K562 (cell line): ENCODE measurements around the gene SHISA8. TPM values are rescaled to one million over a fixed set of nuclear protein-coding genes. Genes with fewer than 3 reads are reported as not detected.

Experiments
- ATF1 ChIP-seq, 2 experiments: fragments of 450-650 bp in 1 of 2; IDR thresholded peaks; 2 replicates each; pipeline ENCODE4 v1.6.1; 2016; ENCODE audit warnings: missing compliant biosample characterization in 1 of 2, missing genetic modification characterization in 1 of 2
- CAMTA2 ChIP-seq: fragments of 250-450 bp; sonication (Bioruptor Pico); conservative IDR thresholded peaks from 2 replicates; pipeline ENCODE4 v1.5.1; 2022
- CHD1 ChIP-seq: fragments of 200-600 bp; sonication (generic); IDR thresholded peaks from one replicate; pipeline ENCODE4 v1.6.1; 2012; ENCODE audit warnings: mild to moderate bottlenecking, moderate library complexity, low read length, inconsistent platforms
- CTBP1 ChIP-seq: fragments of 450-650 bp; IDR thresholded peaks from 2 replicates; pipeline ENCODE4 v1.6.1; 2016; ENCODE audit warnings: borderline replicate concordance
- FOXM1 ChIP-seq, 2 experiments: fragments of 450-650 bp in 1 of 2; sonication (generic) in 1 of 2; formaldehyde crosslinking in 1 of 2; IDR thresholded peaks; 2 replicates each; pipeline versions ENCODE4 v1.6.1 to v1.9.0; 2017 to 2022; ENCODE audit warnings: low read depth in 2 of 2, mild to moderate bottlenecking in 2 of 2, missing genetic modification reagents in 1 of 2, moderate library complexity in 1 of 2
- GATAD2A ChIP-seq: fragments of 450-650 bp; IDR thresholded peaks from 2 replicates; pipeline ENCODE4 v1.6.1; 2017
- GTF2A2 ChIP-seq: IDR thresholded peaks from 2 replicates; pipeline ENCODE4 v1.6.1; 2016; ENCODE audit warnings: mild to moderate bottlenecking, missing genetic modification characterization, missing compliant biosample characterization
- HDAC1 ChIP-seq, 2 experiments: fragments of 450-650 bp; IDR thresholded peaks; 2 replicates each; pipeline ENCODE4 v1.6.1; 2016 to 2017; ENCODE audit warnings: inconsistent platforms in 1 of 2, mild to moderate bottlenecking in 1 of 2, moderate library complexity in 1 of 2
- HMGN3 ChIP-seq: IDR thresholded peaks from 2 replicates; pipeline ENCODE4 v1.6.1; 2011; ENCODE audit warnings: borderline replicate concordance, low read depth, mild to moderate bottlenecking, mixed read lengths, low read length; ENCODE audit not compliant: insufficient read length; ENCODE audit errors: extremely low read depth
- HNRNPH1 ChIP-seq: fragments of 200-400 bp; formaldehyde crosslinking; optimal IDR thresholded peaks from 2 replicates; pipeline ENCODE3; 2017; ENCODE audit warnings: low read depth, mild to moderate bottlenecking, low read length, moderate library complexity
- MAFK ChIP-seq: IDR thresholded peaks from 2 replicates; pipeline ENCODE4 v1.6.1; 2011; ENCODE audit warnings: low read length, improper control_type of control experiment
- MED1 ChIP-seq: sonication (generic); formaldehyde crosslinking; IDR thresholded peaks from 2 replicates; pipeline ENCODE4 v1.8.1; 2023; ENCODE audit warnings: missing genetic modification reagents, borderline replicate concordance
- MEF2D ChIP-seq: conservative IDR thresholded peaks from 2 replicates; pipeline ENCODE4 v1.6.1; 2016; ENCODE audit warnings: low read depth, missing genetic modification characterization, missing compliant biosample characterization
- NFRKB ChIP-seq: fragments of 450-650 bp; IDR thresholded peaks from 2 replicates; pipeline ENCODE4 v1.6.1; 2016; ENCODE audit warnings: low read depth
- NRF1 ChIP-seq, 2 experiments: fragments of 450-650 bp; IDR thresholded peaks in 1 of 2; conservative IDR thresholded peaks in 1 of 2; 2 replicates each; pipeline ENCODE4 v1.6.1; 2014; ENCODE audit warnings: mild to moderate bottlenecking in 2 of 2
- POLR2H ChIP-seq: IDR thresholded peaks from 2 replicates; pipeline ENCODE4 v1.6.1; 2016; ENCODE audit warnings: missing genetic modification characterization, low read depth, mild to moderate bottlenecking, control low read depth, missing compliant biosample characterization, moderate library complexity
- PRMT5 ChIP-seq: sonication (generic); formaldehyde crosslinking; IDR thresholded peaks from 2 replicates; pipeline ENCODE4 v1.5.0; 2020; ENCODE audit warnings: missing genetic modification reagents
- PTRF ChIP-seq: fragments of 450-650 bp; IDR thresholded peaks from 2 replicates; pipeline ENCODE4 v1.6.1; 2016; ENCODE audit warnings: mild to moderate bottlenecking, missing genetic modification characterization, missing compliant biosample characterization
- SIN3A ChIP-seq, 2 experiments: fragments of 150-350 bp in 1 of 2; IDR thresholded peaks; 2 replicates each; pipeline ENCODE4 v1.6.1; 2011 to 2016; ENCODE audit warnings: borderline replicate concordance in 2 of 2, low read depth in 2 of 2, low read length in 2 of 2, mild to moderate bottlenecking in 2 of 2, moderate library complexity in 2 of 2; ENCODE audit not compliant: control insufficient read depth in 1 of 2
- SMARCB1 ChIP-seq: IDR thresholded peaks from 2 replicates; pipeline ENCODE4 v1.6.1; 2011; ENCODE audit warnings: improper control_type of control experiment, low read depth; ENCODE audit not compliant: insufficient read length
- SRSF7 ChIP-seq: fragments of 200-400 bp; formaldehyde crosslinking; optimal IDR thresholded peaks from 2 replicates; pipeline ENCODE3; 2017; ENCODE audit warnings: mild to moderate bottlenecking, low read depth, low read length
- STAT5A ChIP-seq: IDR thresholded peaks from 2 replicates; pipeline ENCODE4 v1.6.1; 2012; ENCODE audit warnings: low read length, inconsistent platforms, borderline replicate concordance
- ZFX ChIP-seq: sonication (generic); formaldehyde crosslinking; IDR thresholded peaks from 2 replicates; pipeline ENCODE4 v1.8.0; 2022; ENCODE audit warnings: mild to moderate bottlenecking, missing genetic modification reagents, moderate library complexity
- ZNF134 ChIP-seq: fragments of 250-450 bp; sonication (Bioruptor Pico); conservative IDR thresholded peaks from 2 replicates; pipeline ENCODE4 v1.4.0; 2020
- ZNF175 ChIP-seq: fragments of 200-800 bp; sonication (Bioruptor generic); IDR thresholded peaks from 2 replicates; pipeline ENCODE4 v1.6.1; 2016; ENCODE audit warnings: low read depth, mild to moderate bottlenecking, missing genetic modification characterization, missing compliant biosample characterization
- ZNF184 ChIP-seq: sonication (generic); formaldehyde crosslinking; IDR thresholded peaks from 2 replicates; pipeline ENCODE4 v1.5.0; 2020; ENCODE audit warnings: missing genetic modification reagents
- ZNF311 ChIP-seq: fragments of 250-450 bp; sonication (Bioruptor Pico); IDR thresholded peaks from 2 replicates; pipeline ENCODE4 v1.4.0; 2020; ENCODE audit warnings: mild to moderate bottlenecking, moderate library complexity
- ZNF695 ChIP-seq: fragments of 450-650 bp; formaldehyde crosslinking; IDR thresholded peaks from 2 replicates; pipeline ENCODE4 v1.4.0; 2020; ENCODE audit warnings: mild to moderate bottlenecking, moderate library complexity
- polyA plus RNA-seq, 8 experiments: library from polyadenylated mRNA; depleted of rRNA in 4 of 8; stranded (reverse) in 5 of 8; unstranded in 3 of 8; fragments of >200 nt; fragmentation: Nextera tagmentation in 2 of 8; fragmentation: Illumina TruSeq in 1 of 8; extraction: Ambion mirVana in 2 of 8; extraction: Trizol in 1 of 8; gene quantifications; 2 replicates each; pipeline versions ENCODE4 v1.2.1 to v1.2.3, GENCODE V29; 2011 to 2014; ENCODE audit warnings: inconsistent platforms in 1 of 8, missing spikeins in 1 of 8
- total RNA-seq, 7 experiments: library from RNA; depleted of rRNA in 6 of 7; stranded (reverse); fragments of >200 nt in 6 of 7; fragmentation: Illumina TruSeq in 2 of 7; extraction: Trizol in 2 of 7; gene quantifications; 2 replicates each; pipeline versions ENCODE4 v1.2.1 to v1.2.3, GENCODE V29; 2011 to 2021; ENCODE audit warnings: low replicate concordance in 1 of 7
- TF ChIP-seq, protein P1 (sequence below): sonication (generic); formaldehyde crosslinking; IDR thresholded peaks from 2 replicates; pipeline ENCODE4 v1.4.0; 2020; ENCODE audit warnings: mild to moderate bottlenecking, missing genetic modification reagents

SHISA8 gene
- total and polyA plus RNA-seq, 9 of the 15 experiments (the other 6 are each of a cell fraction or from before 2014, with no cell fraction given): 0.07 to 3.3 (median 1.1) TPM; not detected in 4

DNA sequence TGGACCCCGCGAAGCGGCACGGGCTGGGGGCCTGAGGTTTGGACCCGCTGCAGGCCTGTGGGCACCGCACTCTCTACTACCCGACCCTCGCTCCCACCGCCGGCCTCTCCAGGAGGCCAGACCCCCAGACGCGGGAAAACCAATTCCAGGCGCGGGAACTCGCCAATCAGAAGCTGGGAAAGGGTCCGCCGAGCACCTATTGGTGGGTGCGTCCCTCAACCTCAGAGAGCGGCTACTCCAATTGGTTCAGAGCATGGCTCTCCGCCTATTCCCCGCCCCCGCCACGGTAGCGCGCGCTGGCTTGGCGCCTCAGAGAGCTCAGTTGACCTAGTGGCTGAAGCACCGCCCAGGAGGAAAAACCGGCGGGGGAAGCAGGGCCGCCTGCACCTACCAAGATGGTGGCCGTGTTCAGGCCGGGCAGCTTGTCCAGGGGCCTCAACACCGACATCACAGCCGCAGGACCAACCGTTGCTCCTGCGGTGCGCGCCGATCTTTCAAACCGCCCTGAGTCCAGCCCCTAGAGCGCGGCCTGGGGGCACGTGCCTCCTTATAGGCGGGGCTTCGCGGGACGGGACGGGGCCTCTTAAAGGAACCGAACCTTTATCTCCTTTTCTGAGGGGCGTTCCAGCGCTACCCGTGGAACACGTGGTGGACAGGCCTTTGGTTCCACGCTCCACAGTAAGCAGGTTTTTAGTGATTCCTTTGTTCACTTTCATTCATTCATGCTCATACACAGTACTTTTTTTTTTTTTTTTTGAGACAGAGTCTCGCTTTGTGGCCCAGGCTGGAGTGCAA, 32.0 kb upstream of the SHISA8 start, which contains the start of gene CENPM (continued):
- TF ChIP-seq, protein P1, sequence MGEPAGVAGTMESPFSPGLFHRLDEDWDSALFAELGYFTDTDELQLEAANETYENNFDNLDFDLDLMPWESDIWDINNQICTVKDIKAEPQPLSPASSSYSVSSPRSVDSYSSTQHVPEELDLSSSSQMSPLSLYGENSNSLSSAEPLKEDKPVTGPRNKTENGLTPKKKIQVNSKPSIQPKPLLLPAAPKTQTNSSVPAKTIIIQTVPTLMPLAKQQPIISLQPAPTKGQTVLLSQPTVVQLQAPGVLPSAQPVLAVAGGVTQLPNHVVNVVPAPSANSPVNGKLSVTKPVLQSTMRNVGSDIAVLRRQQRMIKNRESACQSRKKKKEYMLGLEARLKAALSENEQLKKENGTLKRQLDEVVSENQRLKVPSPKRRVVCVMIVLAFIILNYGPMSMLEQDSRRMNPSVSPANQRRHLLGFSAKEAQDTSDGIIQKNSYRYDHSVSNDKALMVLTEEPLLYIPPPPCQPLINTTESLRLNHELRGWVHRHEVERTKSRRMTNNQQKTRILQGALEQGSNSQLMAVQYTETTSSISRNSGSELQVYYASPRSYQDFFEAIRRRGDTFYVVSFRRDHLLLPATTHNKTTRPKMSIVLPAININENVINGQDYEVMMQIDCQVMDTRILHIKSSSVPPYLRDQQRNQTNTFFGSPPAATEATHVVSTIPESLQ: peak; percentile 20; the same call in 1 of the 2 replicates
- no peak for TF ChIP-seq ZNF175
- TF ChIP-seq ATF1 (CRISPR knock-in tag; IDR thresholded peaks at IDR 0.05): no peak
- peak; percentile 71 for TF ChIP-seq ATF1 (tag; IDR thresholded peaks at IDR 0.05)
- TF ChIP-seq ZNF184 (CRISPR knock-in tag): no peak
- TF ChIP-seq POLR2H (tag): peak; percentile 73
- TF ChIP-seq SIN3A (IDR thresholded peaks at IDR 0.05; ENCODE audit: borderline replicate concordance in 2 of 2, control insufficient read depth in 1 of 2, low read depth in 2 of 2, low read length in 2 of 2): 0 out of 4 replicates have a peak, but pooled peaks of 1 of the 2 experiments have one; percentile 33
- TF ChIP-seq HNRNPH1: no peak
- TF ChIP-seq HDAC1 (IDR thresholded peaks at IDR 0.05): peak in 1 of 2 experiments; percentile 85; a peak in 2 of 4 replicates
- TF ChIP-seq SRSF7: no peak
- no peak for TF ChIP-seq PTRF
- TF ChIP-seq GTF2A2 (tag): no peak
- TF ChIP-seq FOXM1 (IDR thresholded peaks at IDR 0.05; ENCODE audit: low read depth): peak; percentile 76
- no peak for TF ChIP-seq FOXM1 (CRISPR knock-in tag; IDR thresholded peaks at IDR 0.05; ENCODE audit: low read depth)
- TF ChIP-seq NRF1 (conservative IDR thresholded peaks at IDR 0.05 in 1 of 2, IDR thresholded peaks at IDR 0.05 in 1 of 2): peak; percentile 64 to 71
- no peak for TF ChIP-seq STAT5A
- TF ChIP-seq ZFX (CRISPR knock-in tag): peak; percentile 72
- TF ChIP-seq SMARCB1: no peak
- no peak; the same call in 1 of the 2 replicates for TF ChIP-seq NFRKB
- no peak for TF ChIP-seq HMGN3
- TF ChIP-seq ZNF311 (CRISPR knock-in tag): no peak
- TF ChIP-seq CAMTA2 (CRISPR knock-in tag): no peak
- no peak for TF ChIP-seq GATAD2A
- no peak for TF ChIP-seq MED1
- TF ChIP-seq ZNF695 (CRISPR knock-in tag): no peak
- TF ChIP-seq CHD1: no peak
- no peak for TF ChIP-seq PRMT5 (CRISPR knock-in tag)
- TF ChIP-seq CTBP1: peak; percentile 38; the same call in 1 of the 2 replicates
- TF ChIP-seq MEF2D: no peak
- TF ChIP-seq ZNF134 (CRISPR knock-in tag): no peak
- no peak for TF ChIP-seq MAFK
